CD4-positive, alpha-beta T cell treated with Interleukin-10 for 1 hour (primary cell): ENCODE results near the gene LRRC71.
"Not testable (repeated sequence)": the region's sequence is repeated elsewhere in the genome, so short reads cannot be mapped to it uniquely, and the experiment has no call there.

Source experiments
- DNase-seq: peaks from one replicate; pipeline ENCODE4 v3.0.0-alpha.2; 2020

LRRC71 gene

DNA sequence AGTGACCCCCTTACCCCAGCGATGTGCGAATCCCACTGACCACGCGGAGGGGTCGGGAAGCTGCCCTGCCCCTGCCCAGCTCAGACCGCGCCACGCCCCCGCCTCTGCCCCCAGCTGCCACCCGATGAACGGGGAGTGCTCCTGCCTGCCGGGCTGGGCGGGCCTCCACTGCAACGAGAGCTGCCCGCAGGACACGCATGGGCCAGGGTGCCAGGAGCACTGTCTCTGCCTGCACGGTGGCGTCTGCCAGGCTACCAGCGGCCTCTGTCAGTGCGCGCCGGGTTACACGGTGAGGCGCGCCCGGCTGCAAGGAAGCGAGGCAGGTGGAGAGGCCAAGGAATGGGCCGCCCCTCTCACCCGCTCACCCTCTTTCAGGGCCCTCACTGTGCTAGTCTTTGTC, 11.9 kb upstream of the LRRC71 start:
- no peak for DNase-seq

DNA sequence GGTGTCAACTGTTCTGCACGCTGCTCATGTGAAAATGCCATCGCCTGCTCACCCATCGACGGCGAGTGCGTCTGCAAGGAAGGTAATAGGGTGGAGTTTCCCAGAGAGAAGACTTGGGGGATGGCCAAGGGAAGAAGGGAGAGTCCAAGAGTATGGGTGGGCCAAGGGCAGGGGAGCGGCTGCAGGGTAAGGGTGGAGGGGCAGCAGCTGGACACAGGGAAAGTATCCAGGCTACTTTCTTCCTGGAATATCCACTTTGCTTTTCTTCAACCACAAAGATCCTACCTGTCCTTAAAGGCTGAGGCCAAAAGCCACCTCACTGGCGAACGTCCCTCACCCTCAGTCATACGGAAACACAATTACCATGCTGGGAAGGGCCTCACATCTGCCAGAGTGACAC, 11.5 kb upstream of the LRRC71 start:
- no peak for DNase-seq

DNA sequence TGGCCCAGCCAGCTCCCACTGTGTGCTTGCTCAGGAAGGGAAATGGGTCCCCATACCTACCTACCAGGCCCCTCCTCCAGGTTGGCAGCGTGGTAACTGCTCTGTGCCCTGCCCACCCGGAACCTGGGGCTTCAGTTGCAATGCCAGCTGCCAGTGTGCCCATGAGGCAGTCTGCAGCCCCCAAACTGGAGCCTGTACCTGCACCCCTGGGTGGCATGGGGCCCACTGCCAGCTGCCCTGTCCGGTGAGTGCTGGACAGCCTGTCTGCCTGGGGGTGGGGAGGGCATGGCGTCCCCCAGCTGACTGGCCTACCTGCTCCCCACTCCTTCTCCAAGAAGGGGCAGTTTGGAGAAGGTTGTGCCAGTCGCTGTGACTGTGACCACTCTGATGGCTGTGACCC, 10.8 kb upstream of the LRRC71 start:
- DNase-seq = no peak

DNA sequence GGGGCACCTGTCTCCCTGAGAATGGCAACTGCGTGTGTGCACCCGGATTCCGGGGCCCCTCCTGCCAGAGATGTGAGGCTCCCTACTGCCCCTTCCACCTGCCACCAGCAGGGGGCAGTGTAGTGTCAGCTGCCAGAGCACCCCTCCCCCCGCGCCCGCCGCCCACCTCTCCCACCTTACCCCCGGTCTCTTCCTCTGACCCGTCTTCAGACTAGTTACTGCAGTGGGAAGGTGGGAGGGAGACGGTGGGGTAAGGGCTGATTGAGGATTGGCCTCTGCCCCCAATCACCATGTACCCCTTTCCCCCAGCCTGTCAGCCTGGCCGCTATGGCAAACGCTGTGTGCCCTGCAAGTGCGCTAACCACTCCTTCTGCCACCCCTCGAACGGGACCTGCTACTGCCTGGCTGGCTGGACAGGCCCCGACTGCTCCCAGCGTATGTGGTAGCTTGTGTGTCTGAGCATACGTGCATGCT, 10.1 kb upstream of the LRRC71 start:
- peak; percentile 55 for DNase-seq

DNA sequence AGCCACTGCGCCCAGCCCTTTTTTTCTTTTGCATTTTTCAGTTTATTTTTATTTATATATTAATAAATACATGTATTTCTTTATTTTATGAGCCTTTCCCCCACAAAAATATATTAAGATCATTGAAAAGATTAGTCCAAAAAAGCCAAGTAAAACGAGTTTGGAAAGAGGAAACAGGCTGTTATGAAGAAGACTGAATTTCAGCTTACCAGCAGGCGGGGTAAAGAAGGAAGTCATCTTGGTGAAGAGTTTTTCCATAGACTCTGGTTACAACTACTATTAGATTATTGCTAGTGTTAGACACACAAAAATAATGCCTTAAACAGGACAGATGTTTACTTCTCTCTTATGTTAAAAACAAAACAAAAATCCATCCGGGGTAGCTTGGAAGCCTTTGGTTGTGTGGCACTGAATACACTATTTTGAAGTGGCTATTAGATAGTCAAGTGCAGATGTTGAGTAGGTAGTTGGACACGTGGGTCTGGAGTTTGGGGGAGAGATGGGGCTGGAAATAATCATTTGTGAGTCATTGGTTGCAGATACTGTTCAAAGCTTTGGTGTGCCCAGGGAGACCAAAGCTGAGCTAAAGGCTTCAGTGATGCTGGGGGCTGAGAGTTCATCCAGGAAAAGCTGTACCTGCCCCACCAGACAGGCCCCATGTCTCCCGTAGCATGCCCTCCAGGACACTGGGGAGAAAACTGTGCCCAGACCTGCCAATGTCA, 8.7 kb upstream of the LRRC71 start:
- no peak for DNase-seq

DNA sequence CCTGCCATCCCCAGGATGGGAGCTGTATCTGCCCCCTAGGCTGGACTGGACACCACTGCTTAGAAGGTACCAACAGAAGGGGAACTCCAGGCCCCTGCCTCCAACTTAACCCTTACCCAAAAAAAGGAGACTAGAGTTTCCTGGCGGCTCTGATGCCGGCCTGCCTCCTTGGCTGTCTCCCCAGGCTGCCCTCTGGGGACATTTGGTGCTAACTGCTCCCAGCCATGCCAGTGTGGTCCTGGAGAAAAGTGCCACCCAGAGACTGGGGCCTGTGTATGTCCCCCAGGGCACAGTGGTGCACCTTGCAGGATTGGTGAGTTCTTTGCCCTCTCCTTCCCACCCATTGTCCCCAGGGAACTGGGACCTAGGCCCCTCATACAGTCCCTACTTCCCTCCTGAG, 8.1 kb upstream of the LRRC71 start:
- DNase-seq = no peak

DNA sequence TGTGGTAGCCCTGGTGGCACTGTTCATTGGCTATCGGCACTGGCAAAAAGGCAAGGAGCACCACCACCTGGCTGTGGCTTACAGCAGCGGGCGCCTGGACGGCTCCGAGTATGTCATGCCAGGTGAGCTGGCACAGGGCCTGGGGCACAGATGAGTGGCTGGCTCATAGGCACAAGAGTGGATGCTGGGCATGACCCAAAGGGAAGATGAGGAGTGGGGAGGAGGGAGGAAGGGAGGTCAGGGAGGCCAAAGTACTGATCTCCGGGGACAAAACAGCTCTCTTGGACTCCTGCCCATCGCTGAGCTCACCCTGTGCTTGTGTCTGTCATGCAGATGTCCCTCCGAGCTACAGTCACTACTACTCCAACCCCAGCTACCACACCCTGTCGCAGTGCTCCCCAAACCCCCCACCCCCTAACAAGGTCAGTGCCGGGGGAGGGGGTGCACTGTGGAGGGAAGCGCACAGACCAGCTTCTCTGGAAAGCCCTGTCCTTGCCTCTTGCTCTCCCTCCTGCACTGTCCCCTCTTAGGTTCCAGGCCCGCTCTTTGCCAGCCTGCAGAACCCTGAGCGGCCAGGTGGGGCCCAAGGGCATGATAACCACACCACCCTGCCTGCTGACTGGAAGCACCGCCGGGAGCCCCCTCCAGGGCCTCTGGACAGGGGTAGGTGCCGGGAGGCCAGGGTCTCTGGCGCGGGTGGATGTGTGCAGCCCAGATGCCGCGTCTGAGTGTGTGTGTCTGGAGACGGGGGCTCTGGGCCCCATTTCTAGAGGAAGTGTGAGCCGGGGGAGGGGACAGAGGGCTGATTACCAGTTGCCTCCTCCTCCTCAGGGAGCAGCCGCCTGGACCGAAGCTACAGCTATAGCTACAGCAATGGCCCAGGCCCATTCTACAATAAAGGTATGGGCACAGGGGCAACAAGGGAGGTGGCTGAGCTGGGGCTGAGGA, 7.3 kb upstream of the LRRC71 start:
- DNase-seq = no peak

DNA sequence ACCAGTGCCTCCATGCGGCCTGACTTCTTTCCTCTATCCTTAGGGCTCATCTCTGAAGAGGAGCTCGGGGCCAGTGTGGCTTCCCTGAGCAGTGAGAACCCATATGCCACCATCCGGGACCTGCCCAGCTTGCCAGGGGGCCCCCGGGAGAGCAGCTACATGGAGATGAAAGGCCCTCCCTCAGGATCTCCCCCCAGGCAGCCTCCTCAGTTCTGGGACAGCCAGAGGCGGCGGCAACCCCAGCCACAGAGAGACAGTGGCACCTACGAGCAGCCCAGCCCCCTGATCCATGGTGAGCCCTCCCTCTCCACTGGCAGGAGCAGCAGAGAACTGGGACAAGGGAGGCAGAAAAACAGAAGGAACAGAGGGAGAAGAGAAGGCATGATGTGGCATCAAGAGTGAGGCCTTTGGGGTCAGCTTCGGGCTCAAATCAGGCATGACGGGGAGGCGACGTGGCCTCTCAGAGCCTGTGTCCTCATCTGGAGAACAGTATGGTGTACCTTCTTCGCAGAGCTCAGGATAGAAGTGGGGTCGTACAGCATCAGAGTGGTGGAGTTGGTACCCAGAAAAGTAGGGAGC, 6.5 kb upstream of the LRRC71 start:
- DNase-seq = no peak

DNA sequence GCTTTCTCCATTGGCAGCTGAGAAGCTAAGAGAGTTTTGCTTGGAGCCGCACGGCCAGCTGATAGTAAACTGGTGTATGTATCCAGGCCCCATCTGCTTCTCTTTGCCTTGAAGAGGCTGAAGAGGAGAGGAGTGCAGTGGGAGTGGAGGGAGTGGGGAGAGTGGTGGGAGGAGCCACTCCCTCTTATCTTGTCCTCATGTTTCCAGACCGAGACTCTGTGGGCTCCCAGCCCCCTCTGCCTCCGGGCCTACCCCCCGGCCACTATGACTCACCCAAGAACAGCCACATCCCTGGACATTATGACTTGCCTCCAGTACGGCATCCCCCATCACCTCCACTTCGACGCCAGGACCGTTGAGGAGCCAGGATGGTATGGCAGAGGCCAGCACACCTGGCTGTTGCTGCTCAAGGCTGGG, 6.0 kb upstream of the LRRC71 start:
- DNase-seq = no peak

DNA sequence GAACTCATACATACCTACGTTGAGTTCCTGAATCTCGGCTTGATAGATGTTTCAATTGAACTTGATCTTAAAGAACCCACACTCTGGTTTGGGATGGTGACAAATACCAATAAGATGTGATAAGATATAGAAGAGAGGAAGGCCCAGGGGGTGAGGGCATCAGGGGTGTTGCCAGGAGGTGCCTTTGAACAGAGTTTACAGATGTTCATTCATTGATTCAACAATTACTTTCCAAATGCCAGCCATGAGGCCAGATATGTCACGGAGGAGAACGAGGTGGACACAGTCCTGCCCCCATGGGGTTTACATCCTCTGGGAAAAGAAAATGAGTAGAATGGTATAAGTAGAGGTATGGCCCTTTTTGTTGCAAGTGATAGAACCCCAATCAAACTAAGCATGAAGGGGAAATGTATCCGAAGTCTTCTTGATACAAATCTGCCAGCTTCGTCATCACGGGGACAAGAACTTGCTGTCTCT, 659 bp downstream of the LRRC71 start:
- no peak for DNase-seq

DNA sequence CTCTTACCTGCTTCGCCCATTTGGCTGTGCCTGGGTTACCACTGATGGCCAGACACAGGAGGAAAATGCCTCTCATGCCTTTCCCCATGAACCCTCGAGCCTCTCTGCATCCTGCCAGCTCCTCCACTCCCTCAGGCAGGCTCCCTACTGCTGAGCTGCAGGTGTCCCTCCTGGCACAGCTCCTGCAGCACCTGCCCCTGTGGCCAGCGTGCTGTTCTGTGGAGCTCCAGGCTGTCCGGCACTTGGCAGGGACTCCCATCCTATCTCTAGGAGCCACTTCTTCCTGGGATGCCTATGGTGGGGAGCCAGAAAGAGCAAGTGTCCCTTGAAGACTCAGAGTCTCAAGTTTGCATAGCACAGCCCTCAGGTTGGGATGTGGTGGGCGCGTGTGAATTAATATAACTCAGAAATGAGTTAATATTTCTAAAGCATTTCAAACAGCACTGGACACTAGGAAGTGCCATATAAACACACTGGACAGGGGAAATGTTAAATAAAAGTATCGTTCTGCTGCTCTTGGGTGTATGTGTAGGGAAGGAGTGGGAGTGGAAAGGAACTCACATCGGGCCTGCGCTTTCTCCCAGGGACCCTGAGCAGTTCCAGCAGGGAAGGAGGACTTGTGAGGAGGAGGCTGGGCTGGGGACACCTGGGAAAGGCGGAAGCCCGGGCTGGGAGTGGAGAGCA, 2.7 kb downstream of the LRRC71 start:
- DNase-seq = no peak

DNA sequence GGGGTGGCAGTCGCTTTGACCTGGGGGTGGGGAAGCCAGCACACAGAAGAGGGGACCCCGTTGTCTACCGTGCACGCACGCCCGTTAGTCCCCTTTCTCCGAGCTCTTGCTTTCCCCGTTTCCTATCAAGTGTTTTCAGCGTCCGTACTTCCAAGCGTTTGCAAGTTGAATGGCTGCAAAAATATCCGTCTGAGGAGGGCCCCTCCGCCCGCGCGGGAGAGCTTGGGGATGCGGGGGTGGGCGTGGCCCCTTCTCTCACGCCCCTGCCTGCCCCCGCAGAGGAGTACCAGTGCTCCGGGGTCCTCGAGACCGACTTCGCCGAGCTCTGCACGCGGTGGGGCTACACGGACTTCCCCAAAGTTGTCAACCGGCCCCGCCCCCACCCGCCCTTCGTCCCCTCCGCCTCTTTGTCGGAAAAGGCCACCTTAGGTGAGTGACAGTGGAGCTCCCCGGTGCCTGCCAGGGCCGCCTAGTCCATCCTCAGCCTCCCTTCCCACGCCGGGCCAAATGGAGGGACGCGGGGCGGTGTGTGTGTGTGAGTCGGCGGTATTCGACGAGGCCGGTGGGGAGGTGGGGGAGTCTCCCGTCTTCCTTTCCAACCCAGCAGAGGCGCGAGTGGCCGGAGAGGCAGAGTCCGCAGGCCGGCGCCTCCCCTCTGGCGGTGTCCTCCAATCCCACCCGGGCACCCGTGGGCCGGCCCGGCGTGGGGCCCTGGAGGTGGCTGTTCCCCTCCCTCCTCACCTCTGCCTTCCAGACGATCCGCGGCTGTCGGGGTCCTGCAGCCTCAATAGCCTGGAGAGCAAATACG, 3.4 kb downstream of the LRRC71 start:
- DNase-seq = no peak

DNA sequence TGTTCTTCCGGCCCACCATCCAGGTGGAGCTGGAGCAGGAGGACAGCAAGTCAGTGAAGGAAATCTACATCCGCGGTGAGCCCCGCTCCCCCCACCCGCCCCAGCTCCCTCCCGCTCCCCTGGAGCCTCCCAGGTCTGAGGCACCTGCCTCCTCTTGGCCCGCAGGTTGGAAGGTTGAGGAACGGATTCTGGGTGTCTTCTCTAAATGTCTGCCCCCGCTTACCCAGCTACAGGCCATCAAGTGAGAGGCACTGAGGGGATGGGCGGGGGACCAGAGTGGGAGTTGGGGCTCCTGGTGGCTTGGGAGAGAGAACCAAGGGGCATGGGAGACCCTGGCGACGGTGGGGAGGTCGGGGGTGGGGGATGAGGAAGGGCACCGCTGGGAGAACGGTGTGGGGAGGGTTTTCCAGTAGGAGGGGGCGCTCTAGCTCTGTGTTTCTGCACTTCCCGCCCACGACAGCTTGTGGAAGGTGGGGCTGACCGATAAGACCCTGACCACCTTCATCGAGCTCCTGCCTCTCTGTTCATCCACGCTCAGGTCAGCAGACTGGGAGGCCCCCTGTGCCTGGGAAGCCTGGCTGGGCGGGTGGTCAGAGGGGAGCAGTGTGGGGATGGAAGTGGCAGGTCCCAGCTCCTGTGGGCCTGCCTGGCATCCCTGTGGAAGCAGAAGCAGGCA, 4.2 kb downstream of the LRRC71 start:
- no peak for DNase-seq

DNA sequence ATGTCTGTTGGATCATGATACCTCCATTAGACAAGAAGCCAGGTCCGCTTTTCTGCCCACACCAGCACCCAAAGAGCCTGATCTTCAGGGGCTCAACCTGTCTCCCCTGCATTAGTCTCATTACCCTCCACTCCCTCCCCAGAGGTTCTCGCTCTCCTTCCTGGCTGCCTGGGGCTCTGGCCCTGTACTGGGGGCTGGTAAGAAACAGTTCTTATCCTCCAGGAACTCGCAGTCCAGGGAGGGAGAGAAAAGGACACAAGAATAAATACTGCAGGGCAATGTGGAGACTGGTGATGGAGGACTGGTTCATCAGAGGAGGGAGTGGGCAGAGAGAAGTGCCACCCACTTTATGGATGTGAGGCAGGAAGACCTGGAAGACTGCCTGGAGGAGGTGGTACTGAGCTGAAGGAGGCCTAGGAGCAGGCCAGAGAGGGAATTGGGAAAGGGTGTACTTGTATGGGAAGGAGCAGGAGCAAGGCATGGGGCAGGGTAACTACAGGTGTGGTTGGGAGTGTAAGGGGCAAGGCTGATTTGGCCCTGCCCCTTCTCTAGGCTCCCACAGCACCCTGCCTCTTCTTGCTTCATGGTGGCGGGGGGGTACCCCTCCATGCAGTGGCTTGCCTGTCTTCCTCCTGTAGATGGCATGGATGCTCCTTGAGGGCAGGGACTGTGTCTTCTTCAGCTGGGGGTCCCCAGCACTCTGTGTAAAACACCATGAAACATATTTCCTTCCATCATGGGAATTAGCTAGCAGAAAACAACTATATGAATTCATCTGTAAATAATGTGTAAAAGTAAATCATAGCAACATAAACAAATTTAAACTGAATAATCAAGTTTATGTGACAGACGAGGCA, 5.0 kb downstream of the LRRC71 start:
- DNase-seq = no peak

DNA sequence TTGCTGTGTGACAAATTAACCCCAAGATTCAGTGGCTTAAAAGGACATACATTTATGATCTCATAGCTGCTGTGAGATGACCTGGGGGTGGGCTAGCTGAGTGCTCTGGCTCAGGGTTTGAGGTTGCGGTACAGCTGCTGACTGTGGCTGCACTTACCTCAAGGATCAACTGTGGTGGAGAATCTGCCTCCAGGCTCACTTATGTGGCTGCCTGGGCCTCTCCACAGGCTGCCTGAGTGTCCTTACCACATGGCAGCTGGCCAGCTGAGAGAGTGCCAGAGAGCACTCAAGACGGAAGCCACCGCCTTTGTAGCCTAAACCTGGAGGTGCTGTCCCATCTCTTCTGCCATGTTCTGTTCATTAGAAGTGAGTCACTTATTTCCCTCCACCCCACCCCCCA, 5.7 kb downstream of the LRRC71 start:
- no peak for DNase-seq

DNA sequence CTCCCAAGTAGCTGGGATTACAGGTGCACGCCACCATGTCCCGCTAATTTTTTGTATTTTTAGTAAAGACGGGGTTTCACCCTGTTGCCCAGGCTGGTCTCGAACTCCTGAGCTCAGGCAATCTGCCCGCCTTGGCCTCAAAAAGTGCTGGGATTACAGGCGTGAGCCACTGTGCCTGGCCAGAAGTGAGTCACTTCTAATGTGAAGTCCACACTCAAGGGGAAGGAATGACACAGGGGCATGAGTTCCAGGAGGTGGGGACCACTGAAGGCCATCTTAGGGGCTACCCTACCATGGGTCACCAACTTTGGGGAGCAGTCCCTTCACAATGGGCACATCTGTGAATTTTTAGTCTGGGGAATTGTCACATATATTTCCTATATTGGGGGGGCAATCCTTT, 6.3 kb downstream of the LRRC71 start:
- DNase-seq = not testable (repeated sequence)

DNA sequence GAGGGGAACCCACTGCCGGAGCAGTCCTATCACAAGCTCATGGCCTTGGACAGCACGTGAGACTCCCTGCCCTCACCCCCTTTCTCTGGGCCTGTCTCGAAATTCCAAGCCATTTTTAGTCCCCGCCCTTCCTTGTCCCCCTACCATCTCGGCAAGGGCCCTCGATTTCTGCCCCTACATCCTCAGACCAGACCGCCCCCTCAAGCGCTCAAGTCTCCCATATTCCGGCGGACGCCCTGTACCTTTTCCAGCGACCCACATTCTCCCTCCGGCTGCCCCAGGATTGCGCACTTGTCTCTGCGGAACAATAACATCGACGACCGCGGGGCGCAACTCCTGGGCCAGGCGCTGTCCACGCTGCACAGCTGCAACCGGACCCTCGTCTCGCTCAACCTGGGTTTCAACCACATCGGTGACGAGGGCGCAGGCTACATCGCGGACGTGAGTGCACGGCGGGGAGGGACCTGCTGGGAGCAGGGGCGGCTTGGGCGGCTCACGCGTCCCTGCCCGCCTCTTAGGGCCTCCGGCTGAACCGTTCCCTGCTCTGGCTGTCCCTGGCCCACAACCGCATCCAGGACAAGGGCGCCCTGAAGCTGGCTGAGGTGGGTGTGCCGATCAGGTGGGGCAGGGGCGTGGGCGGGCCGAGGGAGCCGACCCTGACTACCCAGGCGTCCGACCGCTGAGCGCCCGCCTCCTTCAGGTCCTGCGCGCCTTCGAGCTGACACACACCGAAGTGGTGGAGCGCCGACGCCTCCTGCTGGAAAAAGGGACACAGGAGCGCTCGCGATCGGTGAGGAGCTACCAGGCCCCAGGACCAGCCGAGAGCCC, 7.0 kb downstream of the LRRC71 start:
- DNase-seq = peak; percentile 61

DNA sequence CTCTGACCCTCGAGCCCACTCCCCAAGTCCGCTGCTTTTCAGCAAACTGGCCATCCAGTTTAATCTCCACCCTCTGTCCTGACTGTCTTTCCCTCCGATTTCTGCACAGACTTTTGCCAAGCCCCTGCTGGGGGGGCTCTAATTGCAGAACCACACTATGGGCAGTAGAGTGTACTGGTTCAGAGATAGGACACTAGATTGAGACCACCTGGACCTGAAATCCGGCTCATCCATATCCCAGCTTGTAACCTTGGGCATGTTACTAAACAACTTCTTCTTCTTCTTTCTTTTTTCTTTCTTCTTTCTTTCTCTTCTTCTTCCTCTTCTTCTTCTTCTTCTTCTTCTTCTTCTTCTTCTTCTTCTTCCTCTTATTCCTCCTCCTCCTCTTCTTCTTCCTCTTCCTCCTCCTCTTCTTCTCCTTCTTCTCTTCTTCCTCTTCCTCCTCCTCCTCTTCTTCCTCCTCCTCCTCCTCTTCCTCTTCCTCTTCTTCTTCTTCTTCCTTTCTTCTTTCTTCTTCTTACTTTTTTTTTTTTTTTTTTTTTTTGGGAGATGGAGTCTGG, 7.7 kb downstream of the LRRC71 start:
- no peak for DNase-seq

DNA sequence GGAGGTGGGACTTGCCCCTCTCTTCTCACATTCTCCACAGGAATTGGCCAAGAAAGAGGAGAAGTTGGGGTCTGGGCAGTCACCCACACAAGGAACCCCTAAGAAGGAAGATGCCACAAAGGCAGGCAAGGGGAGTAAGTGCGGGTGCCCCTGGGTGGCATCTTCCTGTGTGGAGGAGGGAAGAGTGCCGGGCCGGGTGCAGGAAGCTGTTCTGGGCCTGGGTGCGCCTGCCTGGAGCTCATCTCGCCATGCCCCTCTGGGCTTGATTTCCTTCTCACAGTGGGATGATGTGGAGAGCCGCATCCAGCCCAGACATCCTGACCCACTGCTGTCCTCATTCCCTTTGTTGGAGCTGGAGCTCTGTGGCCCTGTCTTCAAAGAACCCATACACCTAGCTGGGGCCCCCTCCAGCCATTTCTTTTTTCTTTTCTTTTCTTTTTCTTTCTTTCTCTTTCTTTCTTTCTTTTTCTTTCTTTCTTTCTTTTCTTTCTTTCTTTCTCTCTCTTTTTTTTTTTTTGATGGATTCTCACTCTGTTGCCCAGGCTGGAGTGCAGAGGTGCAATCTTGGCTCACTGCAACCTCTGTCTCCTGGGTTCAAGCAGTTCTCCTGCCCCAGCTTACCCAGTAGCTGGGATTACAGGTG, 9.3 kb downstream of the LRRC71 start:
- no peak for DNase-seq
